ENCODE data around the gene TAS2R50.

DNA sequence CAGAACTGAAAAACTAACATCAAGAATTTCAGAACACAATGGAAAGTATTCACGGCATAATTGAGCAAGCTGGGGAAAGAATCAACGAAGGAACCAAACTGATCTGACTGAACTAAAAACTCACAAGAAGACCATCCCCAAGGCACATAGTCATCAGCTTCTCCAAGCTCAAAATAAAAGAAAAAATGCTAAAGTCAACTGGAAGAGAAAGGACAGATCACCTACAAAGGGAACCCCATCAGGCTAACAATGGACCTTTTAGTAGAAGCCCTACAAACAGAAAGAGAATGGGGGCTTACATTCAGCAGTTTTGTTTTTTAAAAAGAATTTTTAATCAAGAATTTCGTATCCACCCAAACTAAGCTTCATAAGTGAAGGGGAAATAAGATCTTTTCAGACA lies 11.7 kb downstream of the TAS2R50 start:
- TF ChIP-seq POLR2A (IDR thresholded peaks at IDR 0.05; ENCODE audit: low read length) = no peak
- TF ChIP-seq GATA1 (IDR thresholded peaks at IDR 0.05; ENCODE audit: low read depth, low read length) = no peak

Data from erythroblast (primary cell).